Measurements from ENCODE around the gene CAMKMT.

DNA sequence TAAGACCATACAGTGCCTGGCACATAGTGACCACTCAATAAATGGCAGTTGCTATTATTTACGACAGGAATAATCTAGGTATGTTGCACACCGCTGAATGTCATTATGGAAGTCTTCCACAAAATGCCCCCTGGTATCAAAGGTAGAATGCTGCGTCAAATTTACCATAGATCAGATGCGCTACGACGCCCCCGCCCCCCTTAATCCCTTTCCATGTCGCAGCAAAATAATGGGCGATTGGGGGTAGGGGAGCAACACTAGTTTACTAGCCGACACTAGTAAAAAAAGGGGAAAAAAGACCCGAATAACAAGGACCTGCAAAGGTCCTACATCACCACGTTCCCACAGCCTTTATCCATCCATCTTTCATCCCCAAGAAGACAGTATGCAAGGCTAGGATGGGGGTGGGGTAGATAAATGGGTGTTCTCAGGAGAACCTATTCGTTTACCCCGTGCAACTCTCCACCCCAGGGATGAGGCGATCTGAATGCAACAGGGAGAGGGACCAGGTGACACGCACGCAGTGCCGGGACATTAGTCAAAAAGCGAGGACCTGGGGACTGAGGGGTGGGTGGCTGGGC is 908 bp upstream of the CAMKMT start:
- no peak for TF ChIP-seq EZH2 (IDR thresholded peaks at IDR 0.05; ENCODE audit: borderline replicate concordance, low read depth, low read length, poor library complexity, severe bottlenecking)
- TF ChIP-seq, protein P1, sequence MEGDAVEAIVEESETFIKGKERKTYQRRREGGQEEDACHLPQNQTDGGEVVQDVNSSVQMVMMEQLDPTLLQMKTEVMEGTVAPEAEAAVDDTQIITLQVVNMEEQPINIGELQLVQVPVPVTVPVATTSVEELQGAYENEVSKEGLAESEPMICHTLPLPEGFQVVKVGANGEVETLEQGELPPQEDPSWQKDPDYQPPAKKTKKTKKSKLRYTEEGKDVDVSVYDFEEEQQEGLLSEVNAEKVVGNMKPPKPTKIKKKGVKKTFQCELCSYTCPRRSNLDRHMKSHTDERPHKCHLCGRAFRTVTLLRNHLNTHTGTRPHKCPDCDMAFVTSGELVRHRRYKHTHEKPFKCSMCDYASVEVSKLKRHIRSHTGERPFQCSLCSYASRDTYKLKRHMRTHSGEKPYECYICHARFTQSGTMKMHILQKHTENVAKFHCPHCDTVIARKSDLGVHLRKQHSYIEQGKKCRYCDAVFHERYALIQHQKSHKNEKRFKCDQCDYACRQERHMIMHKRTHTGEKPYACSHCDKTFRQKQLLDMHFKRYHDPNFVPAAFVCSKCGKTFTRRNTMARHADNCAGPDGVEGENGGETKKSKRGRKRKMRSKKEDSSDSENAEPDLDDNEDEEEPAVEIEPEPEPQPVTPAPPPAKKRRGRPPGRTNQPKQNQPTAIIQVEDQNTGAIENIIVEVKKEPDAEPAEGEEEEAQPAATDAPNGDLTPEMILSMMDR (conservative IDR thresholded peaks at IDR 0.05; ENCODE audit: low read depth, low read length), result no peak
